GM12878 (cell line): ENCODE measurements around the gene SHC2.

Source experiments
- CHD2 ChIP-seq: IDR thresholded peaks from 2 replicates; pipeline ENCODE4 v1.6.1; 2011; ENCODE audit warnings: low read depth, low read length, improper control_type of control experiment, borderline replicate concordance
- RELA ChIP-seq: fragments of 450-650 bp; IDR thresholded peaks from 2 replicates; pipeline ENCODE4 v1.8.0; 2014; ENCODE audit warnings: borderline replicate concordance; ENCODE audit not compliant: partially characterized antibody
- TF ChIP-seq, protein P1 (sequence below), 3 experiments: IDR thresholded peaks in 2 of 3; conservative IDR thresholded peaks in 1 of 3; 2 replicates each; pipeline ENCODE4 v1.5.1; 2011; ENCODE audit warnings: low read depth in 3 of 3, low read length in 3 of 3, mild to moderate bottlenecking in 3 of 3, control low read depth in 2 of 3, moderate library complexity in 2 of 3, inconsistent platforms in 1 of 3, mixed read lengths in 1 of 3; ENCODE audit not compliant: control insufficient read depth in 2 of 3, insufficient read depth in 1 of 3; ENCODE audit errors: extremely low read depth in 1 of 3
- TF ChIP-seq, protein P2 (sequence below): fragments of 450-650 bp; formaldehyde crosslinking; IDR thresholded peaks from 2 replicates; pipeline ENCODE4 v1.4.0; 2020; ENCODE audit warnings: mild to moderate bottlenecking, moderate library complexity

DNA sequence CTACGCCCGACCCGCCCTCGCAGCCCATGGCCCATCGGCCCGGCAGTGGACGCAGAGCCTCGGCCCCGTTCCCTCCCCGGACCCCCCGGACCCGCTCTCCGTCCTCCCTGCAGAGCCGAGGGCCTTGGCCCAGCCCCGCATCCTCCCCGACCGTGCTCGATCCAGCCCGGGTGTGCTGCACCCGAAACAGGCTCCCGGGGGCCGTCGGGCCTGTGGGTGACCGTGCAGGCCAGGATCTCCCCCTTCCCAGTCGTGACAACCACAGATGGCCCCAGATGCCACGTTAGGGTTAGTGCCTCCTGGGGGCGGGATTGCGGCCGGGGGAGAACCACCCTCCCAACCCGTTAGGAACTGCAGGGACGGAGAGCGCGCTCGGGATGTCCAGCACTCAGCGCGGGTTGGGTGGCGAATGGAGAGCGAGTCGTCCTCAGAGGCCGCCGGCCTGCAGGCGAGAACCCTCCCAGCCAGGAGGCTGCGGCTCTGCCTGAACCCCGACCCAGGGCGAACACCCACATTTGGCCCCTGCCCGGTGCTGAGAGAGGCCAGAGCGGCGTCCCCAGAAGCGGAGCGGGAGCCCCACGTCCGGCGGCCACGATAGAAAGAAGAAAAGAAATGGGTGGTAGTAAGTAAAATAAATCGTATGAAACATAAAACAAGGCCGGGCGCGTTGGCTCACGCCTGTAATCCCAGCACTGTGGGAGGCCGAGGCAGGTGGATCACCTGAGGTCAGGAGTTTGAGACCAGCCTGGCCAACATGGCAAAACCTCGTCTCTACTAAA is 28.8 kb upstream of the SHC2 start:
- TF ChIP-seq RELA = no peak
- TF ChIP-seq, protein P1, sequence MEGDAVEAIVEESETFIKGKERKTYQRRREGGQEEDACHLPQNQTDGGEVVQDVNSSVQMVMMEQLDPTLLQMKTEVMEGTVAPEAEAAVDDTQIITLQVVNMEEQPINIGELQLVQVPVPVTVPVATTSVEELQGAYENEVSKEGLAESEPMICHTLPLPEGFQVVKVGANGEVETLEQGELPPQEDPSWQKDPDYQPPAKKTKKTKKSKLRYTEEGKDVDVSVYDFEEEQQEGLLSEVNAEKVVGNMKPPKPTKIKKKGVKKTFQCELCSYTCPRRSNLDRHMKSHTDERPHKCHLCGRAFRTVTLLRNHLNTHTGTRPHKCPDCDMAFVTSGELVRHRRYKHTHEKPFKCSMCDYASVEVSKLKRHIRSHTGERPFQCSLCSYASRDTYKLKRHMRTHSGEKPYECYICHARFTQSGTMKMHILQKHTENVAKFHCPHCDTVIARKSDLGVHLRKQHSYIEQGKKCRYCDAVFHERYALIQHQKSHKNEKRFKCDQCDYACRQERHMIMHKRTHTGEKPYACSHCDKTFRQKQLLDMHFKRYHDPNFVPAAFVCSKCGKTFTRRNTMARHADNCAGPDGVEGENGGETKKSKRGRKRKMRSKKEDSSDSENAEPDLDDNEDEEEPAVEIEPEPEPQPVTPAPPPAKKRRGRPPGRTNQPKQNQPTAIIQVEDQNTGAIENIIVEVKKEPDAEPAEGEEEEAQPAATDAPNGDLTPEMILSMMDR (IDR thresholded peaks at IDR 0.05 in 2 of 3, conservative IDR thresholded peaks at IDR 0.05 in 1 of 3; ENCODE audit: control insufficient read depth in 2 of 3, extremely low read depth in 1 of 3, insufficient read depth in 1 of 3, low read depth in 3 of 3, low read length in 3 of 3) = no peak
- TF ChIP-seq CHD2 = no peak
- TF ChIP-seq, protein P2, sequence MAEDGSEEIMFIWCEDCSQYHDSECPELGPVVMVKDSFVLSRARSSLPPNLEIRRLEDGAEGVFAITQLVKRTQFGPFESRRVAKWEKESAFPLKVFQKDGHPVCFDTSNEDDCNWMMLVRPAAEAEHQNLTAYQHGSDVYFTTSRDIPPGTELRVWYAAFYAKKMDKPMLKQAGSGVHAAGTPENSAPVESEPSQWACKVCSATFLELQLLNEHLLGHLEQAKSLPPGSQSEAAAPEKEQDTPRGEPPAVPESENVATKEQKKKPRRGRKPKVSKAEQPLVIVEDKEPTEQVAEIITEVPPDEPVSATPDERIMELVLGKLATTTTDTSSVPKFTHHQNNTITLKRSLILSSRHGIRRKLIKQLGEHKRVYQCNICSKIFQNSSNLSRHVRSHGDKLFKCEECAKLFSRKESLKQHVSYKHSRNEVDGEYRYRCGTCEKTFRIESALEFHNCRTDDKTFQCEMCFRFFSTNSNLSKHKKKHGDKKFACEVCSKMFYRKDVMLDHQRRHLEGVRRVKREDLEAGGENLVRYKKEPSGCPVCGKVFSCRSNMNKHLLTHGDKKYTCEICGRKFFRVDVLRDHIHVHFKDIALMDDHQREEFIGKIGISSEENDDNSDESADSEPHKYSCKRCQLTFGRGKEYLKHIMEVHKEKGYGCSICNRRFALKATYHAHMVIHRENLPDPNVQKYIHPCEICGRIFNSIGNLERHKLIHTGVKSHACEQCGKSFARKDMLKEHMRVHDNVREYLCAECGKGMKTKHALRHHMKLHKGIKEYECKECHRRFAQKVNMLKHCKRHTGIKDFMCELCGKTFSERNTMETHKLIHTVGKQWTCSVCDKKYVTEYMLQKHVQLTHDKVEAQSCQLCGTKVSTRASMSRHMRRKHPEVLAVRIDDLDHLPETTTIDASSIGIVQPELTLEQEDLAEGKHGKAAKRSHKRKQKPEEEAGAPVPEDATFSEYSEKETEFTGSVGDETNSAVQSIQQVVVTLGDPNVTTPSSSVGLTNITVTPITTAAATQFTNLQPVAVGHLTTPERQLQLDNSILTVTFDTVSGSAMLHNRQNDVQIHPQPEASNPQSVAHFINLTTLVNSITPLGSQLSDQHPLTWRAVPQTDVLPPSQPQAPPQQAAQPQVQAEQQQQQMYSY (CRISPR knock-in tag) = no peak
